ENCODE results near the gene GPR143. TPM values are rescaled to one million over a fixed set of nuclear protein-coding genes. Genes with fewer than 3 reads are reported as not detected.

Gene GPR143
- total RNA-seq, 1 experiment from 2014 or later: 1.8 TPM

DNA sequence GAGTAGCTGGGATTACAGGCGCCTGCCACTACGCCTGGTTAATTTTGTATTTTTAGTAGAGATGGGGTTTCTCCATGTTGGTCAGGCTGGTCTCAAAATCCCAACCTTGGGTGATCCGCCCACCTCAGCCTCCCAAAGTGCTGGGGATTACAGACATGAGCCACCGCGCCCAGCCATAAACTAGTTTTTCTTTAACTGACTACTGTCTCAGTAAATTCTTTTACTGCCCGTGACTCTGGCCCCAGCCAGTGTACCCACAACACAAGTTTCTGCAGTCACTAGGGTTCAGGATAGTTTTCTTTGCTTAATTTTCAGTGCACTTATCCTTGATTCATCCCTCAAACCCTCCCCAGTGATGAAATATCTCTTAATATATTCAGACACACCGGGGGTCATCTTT lies 28.8 kb upstream of the GPR143 start:
- Histone ChIP-seq H3K36me3 (ENCODE audit: control insufficient read depth in 1 of 2, insufficient read depth in 2 of 2, low read length in 2 of 2) (no peaks in the 10 kb centered on the region), H2AFZ (ENCODE audit: low read depth, low read length, poor library complexity, severe bottlenecking) (no peak overlapping the region), H3K4me2 (ENCODE audit: low read length) (no peak overlapping the region), H3K9me2 (ENCODE audit: insufficient read depth) (no peaks in the 10 kb centered on the region), H3K4me1 (ENCODE audit: control insufficient read depth in 1 of 2, insufficient read depth in 2 of 2, low read length in 2 of 2) (peaks cover 0 to 5% of the 10 kb centered on the region in 2 experiments; a peak in 2 of 4 replicates), H3K9ac (ENCODE audit: low read length) (no peak overlapping the region), H4K20me1 (ENCODE audit: insufficient read depth) (no peaks in the 10 kb centered on the region), H3K27me3 (ENCODE audit: insufficient read depth, low read length) (no peaks in the 10 kb centered on the region), H3K4me3 (replicated peaks in 1 of 2; ENCODE audit: low read depth in 1 of 2, low read length in 2 of 2) (no peak overlapping the region), H3K79me2 (ENCODE audit: insufficient read depth, low read length) (no peaks in the 10 kb centered on the region), H3K9me3 (ENCODE audit: control insufficient read depth in 1 of 2, insufficient read depth in 1 of 2, low read depth in 1 of 2, low read length in 2 of 2) (no peaks in the 10 kb centered on the region), H3K27ac (ENCODE audit: low read depth, low read length) (no peak overlapping the region)
- CTCF ChIA-PET: no interaction called here
- ATAC-seq (no peak), DNase-seq (ENCODE audit: low read depth, low spot score) (no peak)
- intact Hi-C loops (cut with micrococcal nuclease): no loop called here
- BruUV-seq (replicated peaks): no TSS peak
- POLR2A ChIA-PET: no interaction called here
- RAD21 ChIA-PET (ENCODE audit: low non-redundant PET in 1 of 2, low total read pairs in 2 of 2, uncharacterized antibody in 2 of 2, unreplicated experiment in 2 of 2): no interaction called here
- TF ChIP-seq ELF1 (IDR thresholded peaks at IDR 0.05; ENCODE audit: borderline replicate concordance, low read depth) (no peak), SP1 (IDR thresholded peaks at IDR 0.05; ENCODE audit: low read depth) (no peak), ZNF274 (IDR thresholded peaks at IDR 0.05; ENCODE audit: low read depth, low read length) (no peak), FOSL1 (IDR thresholded peaks at IDR 0.05; ENCODE audit: low read depth) (no peak), EZH2phosphoT487 (IDR thresholded peaks at IDR 0.05; ENCODE audit: borderline replicate concordance) (no peak), POLR2AphosphoS5 (IDR thresholded peaks at IDR 0.05; ENCODE audit: low read depth, low read length) (no peak), CEBPB (IDR thresholded peaks at IDR 0.05; ENCODE audit: low read depth) (no peak), ZBTB33 (IDR thresholded peaks at IDR 0.05; ENCODE audit: extremely low read depth, insufficient replicate concordance, low read length) (no peak), RAD21 (IDR thresholded peaks at IDR 0.05; ENCODE audit: low read depth) (no peak), JUND (IDR thresholded peaks at IDR 0.05) (no peak), ATF3 (IDR thresholded peaks at IDR 0.05) (no peak), EZH2 (IDR thresholded peaks at IDR 0.05) (no peak), POLR2A (IDR thresholded peaks at IDR 0.05; ENCODE audit: borderline replicate concordance, extremely low read depth, insufficient read depth, insufficient read length) (no peak), EGR1 (IDR thresholded peaks at IDR 0.05; ENCODE audit: low read depth) (no peak), SRF (IDR thresholded peaks at IDR 0.05; ENCODE audit: low read depth) (no peak), TCF7L2 (IDR thresholded peaks at IDR 0.05; ENCODE audit: borderline replicate concordance, extremely low read depth, insufficient read depth, insufficient read length) (no peak)
